Astrocyte of the spinal cord (primary cell): ENCODE measurements around the gene NIPAL3.

Experiments used
- DNase-seq: peaks from one replicate; pipeline ENCODE4 v3.0.0; 2011; ENCODE audit warnings: low read depth, low spot score
- H3K4me3 ChIP-seq: 2 replicates; pipeline ENCODE4 v1.5.1; 2011; ENCODE audit warnings: low read depth, mild to moderate bottlenecking, low read length, moderate library complexity
- in situ Hi-C: cut with HindIII; loops from 2 replicates; pipeline ENCODE4 v1.10.0; 2017; ENCODE audit warnings: low sequenced_read_pairs
- TF ChIP-seq, protein P1 (sequence below): IDR thresholded peaks from 2 replicates; pipeline ENCODE4 v1.5.1; 2012; ENCODE audit warnings: low read depth, mild to moderate bottlenecking, low read length, inconsistent platforms

The NIPAL3 gene

DNA sequence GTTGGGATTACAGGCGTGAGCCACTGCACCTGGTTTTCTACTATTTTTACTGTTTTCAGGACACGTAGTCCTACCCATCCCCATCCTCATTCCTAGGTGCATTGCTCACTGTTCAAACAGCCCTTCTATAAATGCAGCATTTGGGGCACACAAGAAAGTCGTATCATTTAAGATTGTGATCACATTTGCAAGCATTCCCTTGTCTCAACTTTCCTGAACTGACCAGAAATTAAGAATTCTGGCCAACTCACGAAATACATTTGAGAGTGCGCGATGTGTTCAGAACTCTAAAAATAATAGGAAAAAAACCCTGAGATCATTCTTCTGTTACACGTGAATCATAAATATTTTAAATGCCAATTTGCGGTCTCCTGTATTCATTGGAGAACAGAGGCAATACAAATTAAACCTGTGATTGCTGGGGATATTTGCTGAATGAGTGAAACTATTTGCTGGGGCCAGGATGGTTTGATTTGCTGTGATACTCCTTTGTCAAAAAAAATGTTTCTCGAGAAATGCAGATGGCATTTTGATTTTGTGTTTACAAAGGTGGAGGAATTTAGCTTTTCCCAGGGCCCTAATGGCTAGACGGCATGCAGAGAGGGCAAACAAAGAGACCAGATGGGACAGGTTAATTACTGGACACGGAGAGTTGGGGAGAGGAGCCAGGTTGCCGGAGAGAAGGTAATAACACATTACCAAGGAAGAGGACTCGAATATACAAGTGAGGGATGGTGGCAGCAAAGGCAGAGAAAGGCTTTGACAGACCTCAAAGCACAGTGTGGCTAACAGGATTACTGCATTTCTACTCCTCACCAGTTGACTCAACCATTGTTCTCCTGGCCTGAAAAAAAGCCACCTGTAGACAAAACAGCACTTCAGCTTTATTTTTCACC lies 40.5 kb upstream of the NIPAL3 start:
- peak; percentile 65 for DNase-seq
- no peak overlapping the region for H3K4me3 ChIP-seq
- in situ Hi-C loops: no loop called here
- TF ChIP-seq, protein P1, sequence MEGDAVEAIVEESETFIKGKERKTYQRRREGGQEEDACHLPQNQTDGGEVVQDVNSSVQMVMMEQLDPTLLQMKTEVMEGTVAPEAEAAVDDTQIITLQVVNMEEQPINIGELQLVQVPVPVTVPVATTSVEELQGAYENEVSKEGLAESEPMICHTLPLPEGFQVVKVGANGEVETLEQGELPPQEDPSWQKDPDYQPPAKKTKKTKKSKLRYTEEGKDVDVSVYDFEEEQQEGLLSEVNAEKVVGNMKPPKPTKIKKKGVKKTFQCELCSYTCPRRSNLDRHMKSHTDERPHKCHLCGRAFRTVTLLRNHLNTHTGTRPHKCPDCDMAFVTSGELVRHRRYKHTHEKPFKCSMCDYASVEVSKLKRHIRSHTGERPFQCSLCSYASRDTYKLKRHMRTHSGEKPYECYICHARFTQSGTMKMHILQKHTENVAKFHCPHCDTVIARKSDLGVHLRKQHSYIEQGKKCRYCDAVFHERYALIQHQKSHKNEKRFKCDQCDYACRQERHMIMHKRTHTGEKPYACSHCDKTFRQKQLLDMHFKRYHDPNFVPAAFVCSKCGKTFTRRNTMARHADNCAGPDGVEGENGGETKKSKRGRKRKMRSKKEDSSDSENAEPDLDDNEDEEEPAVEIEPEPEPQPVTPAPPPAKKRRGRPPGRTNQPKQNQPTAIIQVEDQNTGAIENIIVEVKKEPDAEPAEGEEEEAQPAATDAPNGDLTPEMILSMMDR: no peak

DNA sequence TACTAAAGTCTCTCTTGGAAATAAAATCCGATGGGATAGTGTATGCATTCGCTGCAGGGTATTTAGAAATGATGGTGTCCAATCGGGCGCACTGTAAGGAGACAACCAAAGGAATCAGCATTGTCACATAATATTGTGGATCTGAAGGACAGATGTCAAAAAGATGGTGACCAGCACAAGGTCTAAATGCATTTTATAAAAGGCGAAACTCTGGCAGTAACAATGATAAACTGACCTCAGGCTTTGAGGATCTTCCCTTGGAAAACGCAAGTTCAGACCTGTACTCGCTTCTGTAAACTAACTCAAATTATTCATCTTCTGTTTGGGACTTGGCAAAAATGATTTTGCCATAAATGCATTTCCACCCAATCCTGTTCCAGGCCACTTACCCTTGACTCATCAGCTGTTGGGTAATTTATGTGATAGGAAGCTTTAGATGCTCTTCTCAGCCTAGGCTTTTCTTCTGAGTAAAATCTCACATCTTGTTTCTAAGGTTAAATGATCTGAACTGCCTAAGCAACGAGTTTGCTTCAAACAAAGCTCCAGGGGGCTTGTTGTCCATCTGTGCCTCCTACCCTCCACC lies 35.8 kb upstream of the NIPAL3 start:
- TF ChIP-seq, protein P1: no peak
- in situ Hi-C loops: no loop called here
- no peak for DNase-seq
- no peak overlapping the region for H3K4me3 ChIP-seq

DNA sequence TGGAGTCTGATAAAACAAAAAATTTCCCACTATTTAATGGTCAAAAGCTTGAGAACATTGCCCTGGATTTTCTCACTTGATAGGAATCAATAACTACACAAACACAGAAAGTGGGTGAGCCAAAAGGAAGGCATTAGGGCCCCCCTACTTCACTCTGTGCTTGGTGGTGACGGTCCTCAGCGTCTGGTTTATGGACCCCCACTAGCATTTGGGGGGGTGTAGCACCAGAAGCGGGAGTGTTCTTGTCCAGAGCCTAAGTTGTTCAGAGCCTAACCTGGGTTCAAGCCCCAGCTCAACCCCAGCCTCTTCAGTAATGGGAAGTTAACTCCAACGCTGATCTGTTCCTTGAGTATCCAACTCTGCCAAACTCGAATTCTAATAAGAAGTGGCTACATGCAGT lies 35.1 kb upstream of the NIPAL3 start:
- TF ChIP-seq, protein P1: no peak
- DNase-seq: no peak
- H3K4me3 ChIP-seq: no peak overlapping the region
- in situ Hi-C loops: no loop called here

DNA sequence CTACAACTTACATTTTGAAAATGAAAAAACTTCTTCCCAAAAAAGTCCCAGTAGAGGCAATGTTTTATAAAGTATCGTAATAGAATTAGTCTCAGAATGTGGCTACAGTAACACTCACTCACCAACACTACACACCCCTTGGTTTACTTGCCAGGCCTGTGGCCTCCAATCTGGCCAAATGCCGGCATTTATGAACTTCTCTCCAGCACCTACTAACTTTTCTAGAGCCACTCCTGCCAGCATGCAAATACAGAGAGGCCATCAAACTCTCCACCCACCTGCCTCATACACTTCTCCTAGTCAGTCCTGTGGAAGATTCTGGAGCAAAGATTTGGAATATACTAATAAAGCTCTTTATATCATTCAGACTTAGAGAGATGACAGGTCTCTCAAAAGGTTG lies 34.3 kb upstream of the NIPAL3 start:
- H3K4me3 ChIP-seq: no peak overlapping the region
- in situ Hi-C loops: no loop called here
- TF ChIP-seq, protein P1: no peak
- no peak for DNase-seq

DNA sequence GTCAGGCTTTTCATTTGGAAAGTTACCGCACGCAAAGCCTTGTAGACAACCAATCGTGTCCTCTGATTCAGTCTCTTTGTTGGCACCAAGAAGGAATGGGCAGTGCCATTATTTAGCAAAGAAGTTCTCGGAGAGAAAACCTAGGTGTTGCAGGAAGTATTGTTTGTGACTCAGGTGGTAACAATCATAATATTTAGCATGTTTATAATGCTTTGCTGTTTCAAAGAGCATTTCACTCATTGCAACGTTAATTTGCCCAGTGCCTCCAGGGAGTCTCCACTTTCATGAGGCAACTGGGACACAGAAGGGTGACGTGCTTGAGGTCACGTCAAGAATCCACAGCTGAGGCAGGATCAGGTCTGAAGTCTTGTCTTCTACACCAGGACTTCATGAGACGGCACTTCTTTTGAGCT lies 33.4 kb upstream of the NIPAL3 start:
- H3K4me3 ChIP-seq: no peak overlapping the region
- TF ChIP-seq, protein P1: no peak
- in situ Hi-C loops: no loop called here

DNA sequence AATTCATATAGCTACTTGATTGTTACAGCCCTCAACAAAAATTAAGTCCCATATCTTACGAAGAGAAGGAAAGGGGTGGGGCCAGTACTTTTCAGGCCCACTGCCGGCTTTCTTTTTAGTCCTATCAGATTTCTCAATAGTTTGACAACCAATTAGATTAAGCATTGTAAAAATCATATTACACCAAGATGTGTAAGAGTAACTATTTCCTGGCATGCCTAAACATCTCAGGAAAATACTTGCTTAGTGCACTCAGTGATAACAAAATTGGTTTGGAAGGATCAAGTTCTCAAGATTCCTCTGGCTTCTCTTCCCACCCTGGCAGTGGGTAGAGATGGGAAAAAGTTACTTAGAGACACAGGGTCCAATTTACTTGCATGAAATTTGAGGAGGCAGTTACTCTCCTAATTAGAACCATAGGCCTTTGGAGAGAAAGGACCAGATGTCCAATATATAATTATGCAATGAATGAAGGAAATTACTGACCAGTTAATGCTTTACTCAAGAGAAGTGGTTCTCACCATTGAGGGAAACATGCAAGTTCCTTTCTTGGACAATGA lies 32.1 kb upstream of the NIPAL3 start:
- no peak overlapping the region for H3K4me3 ChIP-seq
- DNase-seq: no peak
- TF ChIP-seq, protein P1: no peak
- in situ Hi-C loops: no loop called here

More for the DNA sequence above, 33.4 kb upstream of the NIPAL3 start:
- DNase-seq: no peak
